Gastrocnemius medialis (tissue), 4 donors: ENCODE data around the gene CACNG7. TPM values are rescaled to one million over a fixed set of nuclear protein-coding genes. Genes with fewer than 3 reads are reported as not detected.

Experiments
- ATAC-seq, 2 donors: fragments of 150-250 bp; one replicate each; pipeline ENCODE4 v1.9.1; 2016
- DNase-seq, 2 donors: peaks; one replicate each; pipeline ENCODE4 v3.0.0-alpha.2; 2019
- H3K27ac ChIP-seq, 4 donors: fragments of 200-600 bp; sonication (generic); 1 replicate in 1 of 4; 2 replicates in 3 of 4; pipeline ENCODE4 v1.5.1; 2016 to 2018; ENCODE audit warnings: mild to moderate bottlenecking in 2 of 4, moderate library complexity in 1 of 4
- H3K27me3 ChIP-seq, 3 donors: fragments of 200-600 bp; sonication (generic) in 2 of 3; 1 replicate in 1 of 3; 2 replicates in 2 of 3; pipeline versions ENCODE4 v1.5.1 to v1.6.0; 2016 to 2019; ENCODE audit warnings: mild to moderate bottlenecking in 1 of 3, moderate library complexity in 1 of 3
- H3K36me3 ChIP-seq, 2 donors: fragments of 200-600 bp; sonication (generic) in 1 of 2; one replicate each; pipeline ENCODE4 v1.5.1; 2017 to 2018
- H3K4me1 ChIP-seq, 2 donors: fragments of 200-600 bp; sonication (generic) in 1 of 2; one replicate each; pipeline ENCODE4 v1.5.1; 2016 to 2017; ENCODE audit warnings: mild to moderate bottlenecking in 2 of 2
- H3K4me3 ChIP-seq, 4 donors: fragments of 200-600 bp; sonication (generic) in 3 of 4; 1 replicate in 1 of 4; 2 replicates in 3 of 4; pipeline ENCODE4 v1.5.1; 2016 to 2019; ENCODE audit warnings: mild to moderate bottlenecking in 2 of 4
- H3K9me3 ChIP-seq, 3 donors: fragments of 200-600 bp; sonication (generic) in 2 of 3; 1 replicate in 1 of 3; 2 replicates in 2 of 3; pipeline ENCODE4 v1.5.1; 2016 to 2019
- POLR2A ChIP-seq, 2 donors: fragments of 450-650 bp; IDR thresholded peaks; one replicate each; pipeline ENCODE4 v1.6.1; 2017; ENCODE audit warnings: antibody characterized with exemption in 2 of 2, mild to moderate bottlenecking in 2 of 2, moderate library complexity in 2 of 2
- in situ Hi-C, 4 donors: fragments of 200-750 bp; cut with MboI; loops; one replicate each; pipeline versions ENCODE4 v1.15.0 to v1.8.0; 2017; ENCODE audit warnings: low sequenced_read_pairs in 4 of 4
- intact Hi-C: fragments of 100-400 bp; cut with DNase I; formaldehyde crosslinking; loops from one replicate; pipeline ENCODE4 v1.15.1; 2023; ENCODE audit warnings: low total_unique reads
- total RNA-seq, 4 donors: library from RNA; depleted of rRNA; stranded (reverse); fragments of >200 nt; gene quantifications; one replicate each; pipeline versions ENCODE4 v1.1.0 to v1.2.3, GENCODE V29; 2016
- TF ChIP-seq, protein P1 (sequence below), 5 experiments: fragments of 450-650 bp in 3 of 5; fragments of 200-600 bp in 2 of 5; sonication (generic) in 2 of 5; IDR thresholded peaks in 4 of 5; conservative IDR thresholded peaks in 1 of 5; 1 replicate in 4 of 5; 2 replicates in 1 of 5; pipeline ENCODE4 v1.5.1; 2016 to 2019; ENCODE audit warnings: antibody characterized with exemption in 5 of 5, mild to moderate bottlenecking in 3 of 5, moderate library complexity in 3 of 5

Gene CACNG7
- total RNA-seq, 4 donors from 2014 or later: not detected

DNA sequence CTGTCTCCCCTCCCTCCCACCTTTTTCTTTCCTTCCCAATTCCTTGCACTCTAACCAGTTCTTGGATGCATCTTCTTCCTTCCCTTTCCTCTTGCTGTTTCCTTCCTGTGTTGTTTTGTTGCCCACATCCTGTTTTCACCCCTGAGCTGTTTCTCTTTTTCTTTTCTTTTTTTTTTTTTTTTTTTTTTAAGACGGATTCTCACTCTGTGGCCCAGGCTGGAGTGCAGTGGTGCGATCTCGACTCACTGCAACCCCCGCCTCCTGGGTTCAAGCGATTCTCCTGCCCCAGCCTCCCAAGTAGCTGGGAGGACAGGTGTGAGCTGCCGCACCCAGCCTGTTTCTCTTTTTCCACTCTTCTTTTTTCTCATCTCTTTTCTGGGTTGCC lies 34.5 kb upstream of the CACNG7 start:
- Histone ChIP-seq H3K4me3 (no peak overlapping the region), H3K9me3 (no peaks in the 10 kb centered on the region), H3K27ac (no peak overlapping the region), H3K4me1 (peaks cover 0 to 4% of the 10 kb centered on the region in 2 donors), H3K27me3 (peaks cover 7 to 13% (median 12%) of the 10 kb centered on the region in 3 donors), H3K36me3 (no peaks in the 10 kb centered on the region)
- intact Hi-C loops (no loop called here), in situ Hi-C loops (no loop called here)
- ATAC-seq: no peak
- TF ChIP-seq, protein P1, sequence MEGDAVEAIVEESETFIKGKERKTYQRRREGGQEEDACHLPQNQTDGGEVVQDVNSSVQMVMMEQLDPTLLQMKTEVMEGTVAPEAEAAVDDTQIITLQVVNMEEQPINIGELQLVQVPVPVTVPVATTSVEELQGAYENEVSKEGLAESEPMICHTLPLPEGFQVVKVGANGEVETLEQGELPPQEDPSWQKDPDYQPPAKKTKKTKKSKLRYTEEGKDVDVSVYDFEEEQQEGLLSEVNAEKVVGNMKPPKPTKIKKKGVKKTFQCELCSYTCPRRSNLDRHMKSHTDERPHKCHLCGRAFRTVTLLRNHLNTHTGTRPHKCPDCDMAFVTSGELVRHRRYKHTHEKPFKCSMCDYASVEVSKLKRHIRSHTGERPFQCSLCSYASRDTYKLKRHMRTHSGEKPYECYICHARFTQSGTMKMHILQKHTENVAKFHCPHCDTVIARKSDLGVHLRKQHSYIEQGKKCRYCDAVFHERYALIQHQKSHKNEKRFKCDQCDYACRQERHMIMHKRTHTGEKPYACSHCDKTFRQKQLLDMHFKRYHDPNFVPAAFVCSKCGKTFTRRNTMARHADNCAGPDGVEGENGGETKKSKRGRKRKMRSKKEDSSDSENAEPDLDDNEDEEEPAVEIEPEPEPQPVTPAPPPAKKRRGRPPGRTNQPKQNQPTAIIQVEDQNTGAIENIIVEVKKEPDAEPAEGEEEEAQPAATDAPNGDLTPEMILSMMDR (IDR thresholded peaks at IDR 0.05 in 4 of 5, conservative IDR thresholded peaks at IDR 0.05 in 1 of 5): no peak
- no peak for TF ChIP-seq POLR2A (IDR thresholded peaks at IDR 0.05)
- DNase-seq: no peak

DNA sequence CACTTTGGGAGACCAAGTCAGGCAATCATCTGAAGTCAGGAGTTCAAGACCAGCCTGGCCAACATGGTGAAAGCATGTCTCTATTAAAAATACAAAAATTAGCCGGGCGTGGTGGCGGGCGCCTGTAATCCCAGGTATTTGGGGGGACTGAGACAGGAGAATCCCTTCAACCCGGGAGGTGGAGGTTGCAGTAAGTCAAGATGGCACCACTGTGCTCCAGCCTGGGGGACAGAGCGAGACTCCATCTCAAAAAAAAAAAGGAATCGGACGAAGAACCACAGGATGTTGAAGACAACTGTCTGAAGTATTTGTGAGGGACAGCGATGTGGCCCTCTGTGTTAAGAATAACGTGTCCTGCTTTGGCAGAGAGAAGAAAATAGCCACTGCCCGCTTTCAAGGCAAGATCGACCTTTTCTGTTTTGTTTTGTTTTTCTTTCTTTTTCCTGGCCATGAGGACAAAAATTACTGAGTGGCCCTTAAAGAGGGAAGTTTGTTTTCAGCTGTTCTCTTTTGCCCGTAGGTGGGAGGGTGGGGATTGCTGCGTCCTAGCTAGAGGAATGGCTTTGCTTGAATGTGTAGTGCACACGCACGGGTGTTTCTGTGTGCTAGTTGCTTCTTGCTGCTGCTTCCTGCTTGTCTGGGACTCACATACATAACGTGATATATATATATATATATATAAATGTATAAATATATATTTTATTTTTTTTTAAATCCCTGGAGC lies 33.3 kb upstream of the CACNG7 start:
- H3K9me3 ChIP-seq: no peaks in the 10 kb centered on the region
- no peak overlapping the region for H3K4me3 ChIP-seq
- H3K4me1 ChIP-seq: no peaks in the 10 kb centered on the region
- DNase-seq (no peak), ATAC-seq (no peak)
- H3K27me3 ChIP-seq: peaks cover 10 to 17% (median 11%) of the 10 kb centered on the region in 3 donors
- no peak overlapping the region for H3K27ac ChIP-seq
- intact Hi-C loops: no loop called here
- in situ Hi-C loops: no loop called here
- TF ChIP-seq POLR2A (IDR thresholded peaks at IDR 0.05): no peak
- TF ChIP-seq, protein P1 (IDR thresholded peaks at IDR 0.05 in 4 of 5, conservative IDR thresholded peaks at IDR 0.05 in 1 of 5): no peak
- H3K36me3 ChIP-seq: no peaks in the 10 kb centered on the region

DNA sequence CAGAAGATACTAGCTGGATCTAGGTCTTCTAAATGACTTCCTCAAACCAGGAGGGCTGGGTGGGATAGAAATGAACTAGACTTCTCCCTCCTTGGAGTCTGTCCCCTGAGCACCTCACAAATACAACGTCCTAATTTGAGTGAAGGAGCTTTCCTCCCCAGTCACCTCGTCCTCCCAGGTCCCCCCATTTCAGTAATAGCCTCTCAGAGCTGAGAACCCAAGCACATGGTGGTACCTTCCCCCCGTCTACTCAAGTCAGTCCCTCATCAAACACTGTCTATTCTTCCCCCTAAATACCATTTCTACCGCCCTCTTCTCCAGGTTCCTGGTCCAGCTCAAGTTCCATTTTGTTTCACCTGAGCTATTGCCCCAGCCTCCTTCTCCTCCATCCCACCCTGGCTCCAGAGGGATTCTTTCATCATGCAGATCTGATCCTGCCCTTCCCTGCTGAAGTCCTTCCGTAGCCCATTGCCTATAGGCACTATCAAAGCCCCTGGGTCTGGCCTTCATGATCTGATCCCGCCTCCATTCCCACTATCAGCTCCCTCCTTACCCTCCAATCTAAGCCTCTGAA lies 32.3 kb upstream of the CACNG7 start:
- Histone ChIP-seq H3K27me3 (peaks cover 16 to 24% (median 17%) of the 10 kb centered on the region in 3 donors), H3K4me1 (peaks cover 0 to under 1% of the 10 kb centered on the region in 2 donors), H3K4me3 (no peak overlapping the region), H3K27ac (no peak overlapping the region), H3K9me3 (no peaks in the 10 kb centered on the region), H3K36me3 (no peaks in the 10 kb centered on the region)
- TF ChIP-seq, protein P1 (IDR thresholded peaks at IDR 0.05 in 4 of 5, conservative IDR thresholded peaks at IDR 0.05 in 1 of 5): no peak
- no peak for TF ChIP-seq POLR2A (IDR thresholded peaks at IDR 0.05)
- ATAC-seq: no peak
- intact Hi-C loops: no loop called here
- in situ Hi-C loops: no loop called here
- no peak for DNase-seq

DNA sequence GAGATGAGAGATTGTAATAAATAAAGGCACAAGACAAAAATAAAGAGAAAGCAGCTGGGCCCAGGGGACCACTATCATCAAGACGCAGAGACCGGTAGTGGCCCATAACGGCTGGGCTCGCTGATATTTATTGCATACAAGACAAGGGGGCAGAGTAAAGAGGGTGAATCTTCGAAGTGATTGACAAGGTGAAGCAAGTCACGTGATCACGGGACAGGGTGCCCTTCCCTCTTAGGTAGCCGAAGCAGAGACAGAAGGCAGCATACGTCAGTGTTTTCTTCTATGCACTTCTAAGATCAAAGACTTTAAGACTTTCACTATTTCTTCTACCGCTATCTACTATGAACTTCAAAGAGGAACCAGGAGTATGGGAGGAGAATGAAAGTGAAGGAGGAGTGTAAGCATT lies 31.7 kb upstream of the CACNG7 start:
- Histone ChIP-seq H3K9me3 (no peaks in the 10 kb centered on the region), H3K27ac (no peak overlapping the region), H3K36me3 (no peaks in the 10 kb centered on the region), H3K27me3 (peaks cover 23 to 30% (median 23%) of the 10 kb centered on the region in 3 donors), H3K4me1 (peaks cover 0 to 7% of the 10 kb centered on the region in 2 donors), H3K4me3 (no peak overlapping the region)
- intact Hi-C loops: no loop called here
- no peak for DNase-seq
- no peak for TF ChIP-seq POLR2A (IDR thresholded peaks at IDR 0.05)
- TF ChIP-seq, protein P1 (IDR thresholded peaks at IDR 0.05 in 4 of 5, conservative IDR thresholded peaks at IDR 0.05 in 1 of 5): no peak
- in situ Hi-C loops: no loop called here
- ATAC-seq: no peak
